IPS-18c (cell line): Measurements from ENCODE around the gene CTNNAL1.
"Not testable (repeated sequence)": the region's sequence is repeated elsewhere in the genome, so short reads cannot be mapped to it uniquely, and the experiment has no call there.

Source experiments
- H3K4me3 ChIP-seq: 2 replicates; pipeline ENCODE4 v1.7.0; 2013; ENCODE audit warnings: low read depth, mild to moderate bottlenecking, low read length, moderate library complexity; ENCODE audit not compliant: insufficient read depth
- H3K9me3 ChIP-seq: one replicate; pipeline ENCODE4 v1.6.1; 2013; ENCODE audit warnings: mild to moderate bottlenecking, low read length, moderate library complexity; ENCODE audit not compliant: control insufficient read depth, insufficient read depth

Gene CTNNAL1

DNA sequence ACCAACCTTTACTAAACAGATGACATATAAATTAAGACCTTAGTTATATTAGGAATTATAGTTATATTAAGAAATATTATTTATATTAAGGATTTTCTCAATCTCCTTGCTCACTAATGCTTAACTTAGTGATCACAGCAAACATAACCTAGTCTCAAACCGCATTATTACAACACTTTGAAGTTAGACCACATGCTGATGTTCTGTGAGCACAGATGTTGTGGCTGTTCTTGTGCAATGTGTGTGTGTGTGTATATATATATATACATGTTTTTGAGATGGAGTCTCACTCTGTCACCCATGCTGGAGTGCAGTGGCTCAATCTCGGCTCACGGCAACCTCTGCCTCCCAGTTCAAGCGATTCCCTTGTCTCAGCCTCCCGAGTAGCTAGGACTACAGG is 99.9 kb downstream of the CTNNAL1 start:
- Histone ChIP-seq H3K9me3 (no peaks in the 10 kb centered on the region), H3K4me3 (no peak overlapping the region)

DNA sequence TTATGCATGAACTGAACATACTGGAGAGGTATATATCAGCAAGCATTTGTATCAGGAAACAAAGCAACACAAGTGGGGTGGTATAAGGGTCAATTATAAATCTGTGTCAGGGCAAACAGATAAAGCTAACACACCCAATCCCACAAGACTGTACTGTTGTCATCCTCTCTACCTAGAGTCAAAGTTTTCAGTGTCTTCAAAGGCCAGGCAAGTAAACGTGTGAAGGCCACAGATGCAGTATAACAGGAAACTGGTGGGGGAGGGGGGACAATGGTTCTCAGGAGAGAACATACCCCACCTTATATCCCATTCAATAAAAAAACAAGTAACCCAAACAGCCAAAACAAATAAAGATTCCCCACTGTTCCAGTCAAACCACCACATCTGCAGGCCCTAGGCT is 101.5 kb downstream of the CTNNAL1 start:
- no peaks in the 10 kb centered on the region for H3K9me3 ChIP-seq
- H3K4me3 ChIP-seq, result no peak overlapping the region

DNA sequence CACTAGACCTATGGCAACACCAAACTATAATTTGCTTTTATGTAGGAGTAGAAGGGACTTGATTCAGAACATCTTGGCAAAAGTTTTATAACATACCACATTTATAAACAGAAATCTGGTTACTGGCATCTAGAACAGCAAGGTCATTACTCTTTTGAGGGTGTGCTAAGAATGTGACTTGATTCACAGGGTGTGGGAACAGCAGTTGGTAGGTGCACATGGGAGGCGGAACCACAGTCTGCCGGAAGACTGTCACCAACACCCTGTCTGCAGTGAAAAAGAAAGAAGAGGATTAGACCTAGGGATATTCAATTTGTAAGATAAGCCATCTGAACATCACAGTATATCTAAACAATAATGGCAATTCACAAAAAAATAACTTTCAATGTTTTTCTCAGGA is 102.4 kb downstream of the CTNNAL1 start:
- no peak overlapping the region for H3K4me3 ChIP-seq
- no peaks in the 10 kb centered on the region for H3K9me3 ChIP-seq

DNA sequence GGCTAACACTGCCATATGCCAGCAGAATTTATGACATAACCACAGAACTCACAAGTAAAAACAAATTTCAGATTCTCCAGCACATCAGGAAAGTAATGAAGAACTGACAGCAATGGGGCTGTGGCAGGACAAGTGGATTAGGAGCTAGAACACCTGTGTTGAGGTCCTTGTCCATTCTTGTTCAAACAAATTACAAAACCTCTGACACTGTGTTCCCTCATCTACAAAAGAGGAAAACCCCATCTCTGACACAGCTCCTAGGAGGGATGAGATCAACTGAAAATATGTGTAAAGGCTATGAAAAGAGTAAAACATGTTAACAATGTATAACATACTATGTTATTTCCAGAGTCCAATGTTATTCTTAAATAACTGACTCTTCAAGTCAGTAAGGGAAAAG is 102.9 kb downstream of the CTNNAL1 start:
- no peaks in the 10 kb centered on the region for H3K9me3 ChIP-seq
- no peak overlapping the region for H3K4me3 ChIP-seq

DNA sequence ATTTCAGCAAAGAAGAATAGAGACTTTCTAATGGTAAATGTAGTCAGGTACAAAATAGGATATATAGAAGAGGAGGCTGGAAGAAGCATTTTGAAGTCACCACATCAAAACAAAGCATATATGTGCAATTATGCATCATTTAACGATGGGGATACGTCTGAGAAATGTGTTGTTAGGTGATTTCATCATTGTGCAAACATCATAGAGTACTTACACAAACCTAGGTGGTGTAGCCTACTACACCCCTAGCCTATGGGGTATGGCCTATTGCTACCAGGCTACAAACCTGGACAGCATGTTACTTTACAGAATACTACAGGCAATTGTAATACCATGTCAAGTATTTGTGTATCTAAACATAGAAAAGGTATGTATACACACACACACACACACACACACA is 107.8 kb downstream of the CTNNAL1 start:
- no peak overlapping the region for H3K4me3 ChIP-seq
- H3K9me3 ChIP-seq, result no peaks in the 10 kb centered on the region

DNA sequence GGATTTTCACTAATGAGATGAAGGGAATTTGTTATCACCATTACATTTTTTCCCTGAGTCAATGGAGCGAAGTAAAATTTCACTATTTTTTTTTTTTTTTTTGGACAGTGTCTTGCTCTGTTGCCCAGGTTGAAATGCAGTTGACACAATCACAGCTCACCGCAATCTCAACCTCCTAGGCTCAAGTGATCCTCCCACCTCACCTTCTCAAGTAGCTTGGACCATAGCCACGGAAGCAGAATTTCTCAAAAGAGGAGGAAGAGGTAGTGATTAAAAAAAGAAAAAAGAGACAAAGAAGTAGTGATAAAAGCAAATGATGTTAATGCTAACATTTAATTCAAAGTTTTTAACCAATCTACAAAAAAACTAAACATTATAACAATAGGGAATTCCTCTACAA is 109.1 kb downstream of the CTNNAL1 start:
- Histone ChIP-seq H3K9me3 (no peaks in the 10 kb centered on the region), H3K4me3 (no peak overlapping the region)

DNA sequence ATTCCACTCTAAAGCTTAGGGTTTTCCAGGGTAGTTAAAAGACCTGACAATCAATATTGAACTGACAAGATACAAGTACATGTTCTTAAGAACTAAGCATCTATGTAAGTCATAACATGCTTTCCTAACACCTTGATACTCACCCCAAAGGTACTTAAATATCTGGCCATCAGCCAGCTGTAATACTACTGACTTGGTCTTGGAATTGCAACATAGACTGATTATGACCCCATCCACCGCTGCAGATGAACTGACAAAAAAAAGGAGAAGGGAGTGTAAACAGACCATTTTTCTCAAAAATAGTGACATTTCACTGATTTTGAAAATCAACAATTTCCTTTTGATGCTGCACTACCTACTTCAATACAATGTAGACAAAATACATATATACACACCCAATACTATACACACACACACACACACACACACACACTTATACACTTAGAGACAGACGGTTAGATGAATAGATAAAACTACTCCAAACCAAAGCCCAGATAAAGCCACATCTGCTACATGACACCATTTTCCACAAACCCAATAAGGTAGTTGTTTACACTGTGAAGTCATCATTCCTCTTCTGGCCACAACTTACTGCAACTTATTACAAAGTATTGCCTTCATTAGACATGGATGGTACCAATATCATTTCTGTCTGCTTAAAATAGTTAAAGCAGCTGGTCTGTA is 109.7 kb downstream of the CTNNAL1 start:
- Histone ChIP-seq H3K9me3 (no peaks in the 10 kb centered on the region), H3K4me3 (no peak overlapping the region)

DNA sequence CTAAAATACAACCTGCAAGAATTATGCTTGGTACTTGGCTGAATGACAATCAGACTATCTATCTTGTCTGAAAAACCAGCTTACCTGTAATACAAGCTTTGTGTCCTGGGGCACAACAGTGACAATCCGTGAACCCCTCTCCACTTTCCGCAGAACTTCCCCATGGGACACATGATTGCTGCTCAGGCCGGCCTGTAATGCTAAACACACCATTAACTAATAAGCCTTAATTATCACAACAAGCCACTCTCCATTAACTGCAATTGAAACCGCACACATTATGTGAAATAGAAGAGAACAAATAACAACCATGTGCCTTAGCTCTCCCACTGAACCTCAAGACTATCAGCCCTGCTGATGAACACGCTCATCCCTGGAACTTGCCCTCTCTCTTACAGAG is 113.1 kb downstream of the CTNNAL1 start:
- Histone ChIP-seq H3K4me3 (no peak overlapping the region), H3K9me3 (no peaks in the 10 kb centered on the region)

DNA sequence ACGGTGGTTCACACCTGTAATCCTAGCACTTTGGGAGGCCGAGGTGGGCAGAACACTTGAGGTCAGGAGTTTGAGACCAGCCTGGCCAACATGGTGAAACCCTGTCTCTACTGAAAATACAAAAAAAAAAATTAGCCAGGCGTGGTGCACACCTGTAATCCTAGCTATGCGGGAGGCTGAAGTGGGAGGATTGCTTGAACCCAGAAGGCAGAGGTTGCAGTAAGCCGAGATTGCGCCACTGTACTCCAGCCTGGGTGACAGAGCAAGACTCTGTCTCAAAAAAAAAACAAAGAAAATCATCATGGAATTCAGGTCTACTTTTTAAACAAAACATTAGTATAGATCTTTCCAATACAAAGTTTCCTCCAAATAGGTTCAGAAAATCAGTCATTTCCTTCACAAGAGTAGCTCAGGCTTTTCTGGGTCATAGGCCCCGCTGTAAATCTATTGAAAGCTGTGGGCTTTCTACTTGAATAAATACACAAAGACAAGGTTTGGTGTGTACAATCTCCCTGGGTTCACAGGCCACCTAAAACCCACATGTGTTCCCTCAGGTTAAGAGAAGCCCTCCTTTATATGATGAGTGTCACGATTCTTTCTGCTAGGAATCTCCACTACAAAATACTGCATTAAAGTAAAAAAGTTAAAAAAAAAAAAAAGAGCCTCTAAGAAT is 114.1 kb downstream of the CTNNAL1 start:
- not testable (repeated sequence) for H3K9me3 ChIP-seq, H3K4me3 ChIP-seq

DNA sequence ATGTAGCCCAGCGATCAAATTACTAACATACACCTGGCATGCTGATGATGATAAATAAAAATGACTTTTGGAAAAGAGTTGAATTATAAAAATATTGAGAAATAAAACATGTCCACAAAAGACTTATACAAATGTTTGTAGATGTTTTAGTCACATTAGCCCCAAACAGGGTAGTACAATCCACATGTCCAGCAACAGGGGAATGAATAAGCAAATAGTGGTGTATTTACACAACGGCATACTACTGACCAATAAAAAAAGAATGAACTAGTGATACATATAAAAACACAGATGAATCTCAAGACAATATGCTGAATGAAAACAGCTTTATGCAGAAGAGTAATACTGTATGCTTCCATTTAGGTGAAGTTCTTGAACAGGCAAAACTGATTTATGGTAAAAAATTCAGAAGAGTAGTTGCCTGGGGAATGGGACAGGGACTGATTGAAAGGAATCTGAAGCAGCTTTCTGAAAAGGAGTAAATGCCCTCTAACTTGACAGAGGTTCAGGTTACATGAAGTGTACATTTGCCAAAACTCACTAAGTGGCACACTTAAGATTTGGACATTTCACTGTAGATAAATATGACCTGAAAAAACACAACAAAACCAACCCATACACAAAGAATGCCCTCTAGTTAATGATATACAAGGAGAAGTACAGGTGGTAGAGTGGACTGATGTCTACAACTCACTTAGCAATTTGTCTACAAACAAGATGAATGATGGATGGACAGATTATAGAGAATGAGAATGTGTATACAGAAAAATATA is 115.8 kb downstream of the CTNNAL1 start:
- no peaks in the 10 kb centered on the region for H3K9me3 ChIP-seq
- no peak overlapping the region for H3K4me3 ChIP-seq

DNA sequence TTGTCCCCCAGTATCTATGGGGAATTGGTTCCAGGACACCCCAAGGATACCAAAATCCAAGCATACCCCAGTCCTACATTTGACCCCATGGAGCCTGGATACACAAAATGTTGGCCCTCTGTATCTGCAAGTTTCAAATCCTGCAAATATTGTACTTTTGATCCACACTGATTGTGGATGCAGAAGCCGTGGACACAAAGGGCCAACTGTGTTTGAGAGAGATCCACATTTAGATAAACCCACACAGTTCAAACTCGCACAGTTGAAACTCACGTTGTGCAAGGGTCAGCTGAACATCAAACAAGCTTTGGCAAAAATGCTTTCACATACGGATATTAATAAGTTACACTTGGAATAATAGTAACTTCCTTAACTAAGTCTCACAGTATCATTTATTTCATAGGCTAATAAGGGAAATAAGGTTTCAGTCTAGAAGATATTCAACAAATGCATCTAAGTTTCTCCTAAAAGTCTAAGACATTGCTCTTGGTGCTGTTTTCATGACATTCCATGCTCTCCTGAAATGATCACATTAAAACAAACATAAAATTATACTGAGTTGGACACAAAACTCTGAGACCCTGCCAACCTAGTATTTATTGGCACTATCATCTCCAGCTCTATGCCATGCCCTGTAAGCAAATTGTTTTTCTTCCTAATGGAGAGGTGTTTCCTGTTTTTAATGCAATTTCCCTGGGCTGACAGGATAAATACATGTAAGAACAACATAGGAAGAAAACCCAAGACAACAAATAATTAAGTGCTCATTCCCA is 118.9 kb downstream of the CTNNAL1 start:
- no peak overlapping the region for H3K4me3 ChIP-seq
- H3K9me3 ChIP-seq, result no peaks in the 10 kb centered on the region
